HG02571 (cell line): ENCODE results near the gene EIF3J.

ENCODE experiments used
- ATAC-seq: cut with Tn5 transposase; IDR thresholded peaks from one replicate; pipeline ENCODE4 v1.9.1; 2021; ENCODE audit warnings: mild to moderate bottlenecking, moderate library complexity; ENCODE audit not compliant: unreplicated experiment

The EIF3J gene

GRCh38 chr15:44593042-44593736, 56.2 kb downstream of the EIF3J start:
- ATAC-seq, result no peak

GRCh38 chr15:44595246-44595645, 58.3 kb downstream of the EIF3J start:
- no peak for ATAC-seq

- no peak for ATAC-seq
Measured at GRCh38 chr15:44595656-44596510, 58.9 kb downstream of the EIF3J start.

- no peak for ATAC-seq
Measured at GRCh38 chr15:44596511-44597010, 59.6 kb downstream of the EIF3J start.

- no peak for ATAC-seq
Measured at GRCh38 chr15:44598066-44598465, 61.1 kb downstream of the EIF3J start.

GRCh38 chr15:44598892-44599291, 61.9 kb downstream of the EIF3J start:
- ATAC-seq, result no peak

- ATAC-seq, result no peak
Measured at GRCh38 chr15:44603126-44603525, 66.2 kb downstream of the EIF3J start.

GRCh38 chr15:44606740-44607139, 69.8 kb downstream of the EIF3J start:
- ATAC-seq, result no peak
